ENCODE data around the gene PXN. TPM values are rescaled to one million over a fixed set of nuclear protein-coding genes. Genes with fewer than 3 reads are reported as not detected.

Gene PXN
- total and polyA plus RNA-seq, 2 of the 13 experiments (the other 11 are each of a cell fraction or from before 2014, with no cell fraction given): 13.6 to 14.2 TPM

DNA sequence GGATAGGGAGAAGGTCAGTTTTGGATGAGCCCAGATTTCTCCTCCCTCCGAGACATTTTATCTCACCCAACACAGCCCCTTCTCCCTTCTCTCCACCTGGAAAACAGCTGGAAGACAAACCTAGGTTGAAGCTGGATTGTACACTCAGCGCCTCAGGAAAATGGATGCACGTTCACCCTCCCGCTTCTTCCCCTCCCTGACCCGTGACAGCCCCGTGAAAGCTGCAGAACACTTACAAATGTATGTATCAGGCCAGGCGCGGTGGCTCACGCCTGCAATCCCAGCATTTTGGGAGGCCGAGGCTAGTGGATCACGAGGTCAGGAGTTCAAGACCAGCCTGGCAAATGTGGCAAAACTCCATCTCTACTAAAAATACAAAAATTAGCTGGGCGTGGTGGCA is 22.0 kb upstream of the PXN start:
- no peaks in the 10 kb centered on the region for H3K9me3 ChIP-seq (ENCODE audit: low read length)
- no peaks in the 10 kb centered on the region for H3K79me2 ChIP-seq (ENCODE audit: insufficient read depth, low read length)
- peaks cover 19% of the 10 kb centered on the region; the same call in 1 of the 2 replicates for H3K4me1 ChIP-seq (ENCODE audit: insufficient read depth, low read length)
- TF ChIP-seq ZFY (CRISPR knock-in tag; IDR thresholded peaks at IDR 0.05) (no peak), GTF2F1 (IDR thresholded peaks at IDR 0.05; ENCODE audit: low read length) (no peak), PHF5A (CRISPR knock-in tag; IDR thresholded peaks at IDR 0.05; ENCODE audit: low read depth, unreplicated experiment) (no peak), HNRNPL (IDR thresholded peaks at IDR 0.05; ENCODE audit: low read depth, low read length) (no peak), MED8 (CRISPR knock-in tag; IDR thresholded peaks at IDR 0.05; ENCODE audit: insufficient replicate concordance) (no peak), FLYWCH1 (CRISPR knock-in tag; IDR thresholded peaks at IDR 0.05) (no peak), ZNF354B (CRISPR knock-in tag; IDR thresholded peaks at IDR 0.05) (no peak), AGO1 (IDR thresholded peaks at IDR 0.05; ENCODE audit: low read depth, low read length, poor library complexity, severe bottlenecking) (no peak), KDM5B (CRISPR knock-in tag; IDR thresholded peaks at IDR 0.05; ENCODE audit: borderline replicate concordance) (no peak), MIER3 (CRISPR knock-in tag; IDR thresholded peaks at IDR 0.05; ENCODE audit: borderline replicate concordance) (no peak), PCBP1 (IDR thresholded peaks at IDR 0.05; ENCODE audit: borderline replicate concordance, low read depth, low read length) (no peak), ZNF552 (CRISPR knock-in tag; IDR thresholded peaks at IDR 0.05; ENCODE audit: borderline replicate concordance) (no peak), ZFP41 (CRISPR knock-in tag; IDR thresholded peaks at IDR 0.05; ENCODE audit: borderline replicate concordance) (no peak), GATAD1 (CRISPR knock-in tag; IDR thresholded peaks at IDR 0.05) (no peak), ZNF10 (CRISPR knock-in tag; IDR thresholded peaks at IDR 0.05; ENCODE audit: borderline replicate concordance, low read depth) (no peak), BRD4 (CRISPR knock-in tag; IDR thresholded peaks at IDR 0.05) (no peak), ZNF777 (CRISPR knock-in tag; IDR thresholded peaks at IDR 0.05) (no peak)
- TF ChIP-seq, protein P1, sequence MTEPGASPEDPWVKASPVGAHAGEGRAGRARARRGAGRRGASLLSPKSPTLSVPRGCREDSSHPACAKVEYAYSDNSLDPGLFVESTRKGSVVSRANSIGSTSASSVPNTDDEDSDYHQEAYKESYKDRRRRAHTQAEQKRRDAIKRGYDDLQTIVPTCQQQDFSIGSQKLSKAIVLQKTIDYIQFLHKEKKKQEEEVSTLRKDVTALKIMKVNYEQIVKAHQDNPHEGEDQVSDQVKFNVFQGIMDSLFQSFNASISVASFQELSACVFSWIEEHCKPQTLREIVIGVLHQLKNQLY (CRISPR knock-in tag; IDR thresholded peaks at IDR 0.05): no peak
- TF ChIP-seq, protein P2, sequence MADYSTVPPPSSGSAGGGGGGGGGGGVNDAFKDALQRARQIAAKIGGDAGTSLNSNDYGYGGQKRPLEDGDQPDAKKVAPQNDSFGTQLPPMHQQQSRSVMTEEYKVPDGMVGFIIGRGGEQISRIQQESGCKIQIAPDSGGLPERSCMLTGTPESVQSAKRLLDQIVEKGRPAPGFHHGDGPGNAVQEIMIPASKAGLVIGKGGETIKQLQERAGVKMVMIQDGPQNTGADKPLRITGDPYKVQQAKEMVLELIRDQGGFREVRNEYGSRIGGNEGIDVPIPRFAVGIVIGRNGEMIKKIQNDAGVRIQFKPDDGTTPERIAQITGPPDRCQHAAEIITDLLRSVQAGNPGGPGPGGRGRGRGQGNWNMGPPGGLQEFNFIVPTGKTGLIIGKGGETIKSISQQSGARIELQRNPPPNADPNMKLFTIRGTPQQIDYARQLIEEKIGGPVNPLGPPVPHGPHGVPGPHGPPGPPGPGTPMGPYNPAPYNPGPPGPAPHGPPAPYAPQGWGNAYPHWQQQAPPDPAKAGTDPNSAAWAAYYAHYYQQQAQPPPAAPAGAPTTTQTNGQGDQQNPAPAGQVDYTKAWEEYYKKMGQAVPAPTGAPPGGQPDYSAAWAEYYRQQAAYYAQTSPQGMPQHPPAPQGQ (CRISPR knock-in tag; IDR thresholded peaks at IDR 0.05; ENCODE audit: borderline replicate concordance): no peak
- TF ChIP-seq, protein P3, sequence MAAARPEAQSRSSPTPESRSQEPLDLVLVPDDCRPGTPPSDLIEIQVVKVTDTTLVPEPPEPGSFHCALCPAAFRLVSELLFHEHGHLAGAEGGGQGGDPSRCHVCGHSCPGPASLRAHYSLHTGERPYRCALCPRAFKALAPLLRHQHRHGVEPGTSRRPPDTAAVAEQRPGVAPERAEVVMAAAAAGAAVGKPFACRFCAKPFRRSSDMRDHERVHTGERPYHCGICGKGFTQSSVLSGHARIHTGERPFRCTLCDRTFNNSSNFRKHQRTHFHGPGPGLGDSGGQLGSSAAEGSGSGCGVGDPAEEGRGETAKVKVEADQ (CRISPR knock-in tag; IDR thresholded peaks at IDR 0.05; ENCODE audit: borderline replicate concordance): no peak
- H3K4me3 ChIP-seq (replicated peaks in 1 of 3; ENCODE audit: insufficient read depth in 1 of 3, low read depth in 2 of 3, low read length in 3 of 3): no peak overlapping the region
- H3K4me2 ChIP-seq (ENCODE audit: low read depth, low read length): no peak overlapping the region
- in situ Hi-C loops (cut with HindIII; ENCODE audit: extremely low pct_ligation_motif_present, low pct_unique_long_range_greater_than_20kb) (no loop called here), intact Hi-C loops (cut with micrococcal nuclease; ENCODE audit: unreplicated experiment) (no loop called here)
- 65% methylated on average over 12 of the region's 12 CpGs for WGBS (ENCODE audit: low lambda C conversion rate)
- H3K36me3 ChIP-seq (replicated peaks in 1 of 2; ENCODE audit: control insufficient read depth in 1 of 2, insufficient read depth in 2 of 2, low read length in 2 of 2): no peaks in the 10 kb centered on the region
- no peak overlapping the region for H2AFZ ChIP-seq (ENCODE audit: low read length)
- ChIA-PET POLR2A (interaction anchor here (1.3 to 1.5 kb wide), 2 partner anchors 58 to 60 kb away, joined by 4 to 8 read pairs; no protein-coding TSS in a partner anchor), CTCF (ENCODE audit: low intra/inter-chr PET ratio, low total read pairs) (no interaction called here)
- no peak overlapping the region for H3K27ac ChIP-seq (ENCODE audit: extremely low read length, insufficient read depth, low read length)
- H3K27me3 ChIP-seq (ENCODE audit: control insufficient read depth in 1 of 2, insufficient read depth in 2 of 2, low read length in 2 of 2): peaks cover 0 to 1% of the 10 kb centered on the region in 2 experiments; a peak in 3 of 5 replicates
- no TSS peak for BruUV-seq (replicated peaks)
- FAIRE-seq (no peak), ATAC-seq (no peak), DNase-seq (ENCODE audit: low spot score) (no peak)
- no peaks in the 10 kb centered on the region for H4K20me1 ChIP-seq (ENCODE audit: insufficient read depth, low read length)
- H3K9ac ChIP-seq (ENCODE audit: insufficient read depth, low read depth, low read length): no peak overlapping the region

All from HepG2 (cell line).